ENCODE measurements around the gene COX6A2. TPM values are rescaled to one million over a fixed set of nuclear protein-coding genes. Genes with fewer than 3 reads are reported as not detected.
A peak's percentile ranks its signal among the peaks of the same experiment; 100 is the strongest.

Gene COX6A2
- total and polyA plus RNA-seq, 2 experiments from 2014 or later = 6.0 TPM; not detected in 1

DNA sequence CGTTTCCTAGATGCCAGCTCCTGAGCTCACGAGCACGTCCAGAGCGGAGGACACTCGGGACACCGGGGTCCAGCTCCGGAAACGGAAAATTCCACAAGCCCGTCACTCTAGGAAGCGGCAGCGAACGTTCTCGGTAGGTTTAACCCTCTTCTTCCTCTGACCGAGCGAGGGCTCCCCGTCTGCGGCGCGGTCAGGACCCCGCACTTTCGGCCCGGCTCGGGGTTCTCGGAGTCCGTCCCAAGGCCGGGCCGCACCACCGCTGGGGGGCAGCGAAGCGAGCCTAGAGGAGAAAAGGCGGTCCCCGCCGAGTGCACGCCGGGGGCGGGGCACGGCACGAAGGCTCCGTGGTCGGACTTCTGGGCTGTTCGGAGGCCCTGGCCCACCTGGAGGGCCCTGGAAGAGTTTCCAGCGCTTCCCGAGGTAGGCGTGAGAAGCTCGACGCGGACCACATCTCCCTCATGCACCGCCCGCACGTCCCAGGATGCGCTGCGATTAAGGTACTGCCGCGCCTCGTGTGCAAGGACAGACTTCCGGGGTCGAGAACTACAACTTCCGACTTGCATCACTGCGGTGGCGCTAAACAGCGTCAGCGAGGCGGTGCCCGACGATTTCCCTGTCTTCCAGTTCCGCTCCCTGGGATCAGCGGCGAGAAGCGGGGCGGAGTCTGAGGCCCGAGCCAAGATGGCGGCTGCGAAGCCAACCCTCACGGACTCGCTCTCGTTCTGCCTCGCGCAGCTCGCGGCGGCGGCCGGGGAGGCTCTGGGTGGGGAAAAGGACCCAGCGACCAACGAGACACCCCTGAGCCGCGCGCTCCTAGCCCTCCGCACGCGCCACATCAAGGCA, 30.9 kb upstream of the COX6A2 start, which contains the start of gene ARMC5:
Gene ARMC5 (plus strand): TSS at position 658 of the 843 bp plus-strand sequence. CDS start 24 bp downstream, at position 682.
- Histone ChIP-seq H3K4me2 (peak within 1 kb of the TSS; percentile 99), H3K36me3 (ENCODE audit: insufficient read depth) (no peaks in the 10 kb centered on the region), H3K4me1 (ENCODE audit: insufficient read depth) (peaks cover 21% of the 10 kb centered on the region; the same call in 1 of the 2 replicates), H2AFZ (peak within 1 kb of the TSS; percentile 70), H3K9me2 (ENCODE audit: insufficient read depth) (no peaks in the 10 kb centered on the region), H4K20me1 (replicated peaks; ENCODE audit: insufficient read depth) (peaks cover 19% of the 10 kb centered on the region), H3K4me3 (peak within 1 kb of the TSS; percentile 91), H3K27ac (ENCODE audit: low read depth) (peak within 1 kb of the TSS; percentile 93), H3K79me2 (replicated peaks; ENCODE audit: insufficient read depth) (peaks cover 26% of the 10 kb centered on the region), H3K27me3 (ENCODE audit: insufficient read depth) (no peaks in the 10 kb centered on the region), H3F3A (replicated peaks; ENCODE audit: low read depth) (peaks cover 4% of the 10 kb centered on the region; the same call in 1 of the 2 replicates)
- Mint-ChIP-seq H3K9me3 (peaks cover 4% of the 10 kb centered on the region; the same call in 2 of the 3 replicates), H3K4me1 (peaks cover 22% of the 10 kb centered on the region), H3K27me3 (ENCODE audit: insufficient read depth, low read depth, poor library complexity) (peaks cover 5% of the 10 kb centered on the region), H3K4me3 (peak within 1 kb of the TSS; percentile 89), H3K36me3 (ENCODE audit: low read depth) (peaks cover 33% of the 10 kb centered on the region; the same call in 2 of the 3 replicates), H3K27ac (peak within 1 kb of the TSS; percentile 97)
- DNase-seq (ENCODE audit: low spot score) (peak; percentile 99), ATAC-seq (peak; percentile 75)
- TF ChIP-seq CREB1 (CRISPR knock-in tag; IDR thresholded peaks at IDR 0.05; ENCODE audit: low read depth) (peak; percentile 92), NANOG (IDR thresholded peaks at IDR 0.05; ENCODE audit: borderline replicate concordance) (no peak), STAT1 (IDR thresholded peaks at IDR 0.05; ENCODE audit: unreplicated experiment) (no peak), ZNF331 (CRISPR knock-in tag; IDR thresholded peaks at IDR 0.05; ENCODE audit: low read depth) (no peak), ZNF114 (CRISPR knock-in tag; IDR thresholded peaks at IDR 0.05) (no peak), POLR2AphosphoS5 (IDR thresholded peaks at IDR 0.05; ENCODE audit: low read depth) (peak; percentile 53), CTCF (conservative IDR thresholded peaks at IDR 0.05; ENCODE audit: low read depth in 2 of 2) (peak; percentile 40 to 50; a peak in 3 of 4 replicates), EZH2phosphoT487 (IDR thresholded peaks at IDR 0.05; ENCODE audit: unreplicated experiment) (no peak), ZNF462 (CRISPR knock-in tag; IDR thresholded peaks at IDR 0.05) (no peak), JUNB (IDR thresholded peaks at IDR 0.05; ENCODE audit: unreplicated experiment) (no peak), REST (IDR thresholded peaks at IDR 0.05; ENCODE audit: unreplicated experiment) (no peak), ETS1 (IDR thresholded peaks at IDR 0.05) (peak; percentile 90), EZH2 (IDR thresholded peaks at IDR 0.05; ENCODE audit: low read depth, unreplicated experiment) (no peak)

All from GM23338 (cell line).